ENCODE measurements around the gene MAP2K6.

The MAP2K6 gene

GRCh38 chr17:69444023-69444422, 29.5 kb downstream of the MAP2K6 start:
- Mint-ChIP-seq H3K36me3 (ENCODE audit: low read depth) (peaks cover 16% of the 10 kb centered on the region), H3K4me3 (no peak overlapping the region), H3K27me3 (ENCODE audit: low read depth) (peaks cover 4% of the 10 kb centered on the region), H3K9me3 (peaks cover 12% of the 10 kb centered on the region), H3K27ac (no peak overlapping the region), H3K4me1 (peaks cover 16% of the 10 kb centered on the region)
- TF ChIP-seq CTCF (IDR thresholded peaks at IDR 0.05; ENCODE audit: unreplicated experiment in 3 of 3): no peak

- Mint-ChIP-seq H3K27me3 (ENCODE audit: low read depth) (peaks cover 4% of the 10 kb centered on the region), H3K27ac (no peak overlapping the region), H3K36me3 (ENCODE audit: low read depth) (peaks cover 8% of the 10 kb centered on the region), H3K4me3 (no peak overlapping the region), H3K4me1 (peaks cover 16% of the 10 kb centered on the region), H3K9me3 (peaks cover 7% of the 10 kb centered on the region)
- TF ChIP-seq CTCF (IDR thresholded peaks at IDR 0.05; ENCODE audit: unreplicated experiment in 3 of 3): no peak
Measured at GRCh38 chr17:69445132-69445531, 30.6 kb downstream of the MAP2K6 start.

- peaks cover 4% of the 10 kb centered on the region for H3K27me3 Mint-ChIP-seq (ENCODE audit: low read depth)
- peaks cover 19% of the 10 kb centered on the region for H3K4me1 Mint-ChIP-seq
- no peaks in the 10 kb centered on the region for H3K36me3 Mint-ChIP-seq (ENCODE audit: low read depth)
- H3K4me3 Mint-ChIP-seq: peak overlapping the region in 1 of 3 experiments; percentile 5
- peak overlapping the region; percentile 17 to 85 (median 61) for H3K27ac Mint-ChIP-seq
- TF ChIP-seq CTCF (IDR thresholded peaks at IDR 0.05; ENCODE audit: unreplicated experiment in 3 of 3): no peak
- no peaks in the 10 kb centered on the region for H3K9me3 Mint-ChIP-seq
Measured at GRCh38 chr17:69447726-69448125, 33.2 kb downstream of the MAP2K6 start.

GRCh38 chr17:69448431-69449102, 34.1 kb downstream of the MAP2K6 start:
- TF ChIP-seq CTCF (IDR thresholded peaks at IDR 0.05; ENCODE audit: unreplicated experiment in 3 of 3): no peak
- H3K4me1 Mint-ChIP-seq: peaks cover 19% of the 10 kb centered on the region
- H3K27me3 Mint-ChIP-seq (ENCODE audit: low read depth): peaks cover 4% of the 10 kb centered on the region
- no peaks in the 10 kb centered on the region for H3K9me3 Mint-ChIP-seq
- H3K27ac Mint-ChIP-seq: peak overlapping the region; percentile 17 to 85 (median 83)
- H3K36me3 Mint-ChIP-seq (ENCODE audit: low read depth): no peaks in the 10 kb centered on the region
- peak overlapping the region; percentile 59 to 65 (median 62) for H3K4me3 Mint-ChIP-seq

GRCh38 chr17:69450131-69450530, 35.6 kb downstream of the MAP2K6 start:
- H3K27me3 Mint-ChIP-seq (ENCODE audit: low read depth): peaks cover 4% of the 10 kb centered on the region
- H3K4me3 Mint-ChIP-seq: no peak overlapping the region
- H3K4me1 Mint-ChIP-seq: peaks cover 19% of the 10 kb centered on the region
- TF ChIP-seq CTCF (IDR thresholded peaks at IDR 0.05; ENCODE audit: unreplicated experiment in 3 of 3): no peak
- H3K36me3 Mint-ChIP-seq (ENCODE audit: low read depth): no peaks in the 10 kb centered on the region
- H3K9me3 Mint-ChIP-seq: no peaks in the 10 kb centered on the region
- H3K27ac Mint-ChIP-seq: no peak overlapping the region

GRCh38 chr17:69450918-69451317, 36.4 kb downstream of the MAP2K6 start:
- Mint-ChIP-seq H3K9me3 (no peaks in the 10 kb centered on the region), H3K27ac (peak overlapping the region in 1 of 3 experiments; percentile 65), H3K36me3 (ENCODE audit: low read depth) (no peaks in the 10 kb centered on the region), H3K4me1 (peaks cover 19% of the 10 kb centered on the region), H3K4me3 (no peak overlapping the region), H3K27me3 (ENCODE audit: low read depth) (peaks cover 4% of the 10 kb centered on the region)
- TF ChIP-seq CTCF (IDR thresholded peaks at IDR 0.05; ENCODE audit: unreplicated experiment in 3 of 3): no peak

All from nephron (organoid).